Measurements from ENCODE around the gene ACSS3. TPM values are rescaled to one million over a fixed set of nuclear protein-coding genes. Genes with fewer than 3 reads are reported as not detected.

The ACSS3 gene
- total RNA-seq, 1 donor, result 22.4 TPM

DNA sequence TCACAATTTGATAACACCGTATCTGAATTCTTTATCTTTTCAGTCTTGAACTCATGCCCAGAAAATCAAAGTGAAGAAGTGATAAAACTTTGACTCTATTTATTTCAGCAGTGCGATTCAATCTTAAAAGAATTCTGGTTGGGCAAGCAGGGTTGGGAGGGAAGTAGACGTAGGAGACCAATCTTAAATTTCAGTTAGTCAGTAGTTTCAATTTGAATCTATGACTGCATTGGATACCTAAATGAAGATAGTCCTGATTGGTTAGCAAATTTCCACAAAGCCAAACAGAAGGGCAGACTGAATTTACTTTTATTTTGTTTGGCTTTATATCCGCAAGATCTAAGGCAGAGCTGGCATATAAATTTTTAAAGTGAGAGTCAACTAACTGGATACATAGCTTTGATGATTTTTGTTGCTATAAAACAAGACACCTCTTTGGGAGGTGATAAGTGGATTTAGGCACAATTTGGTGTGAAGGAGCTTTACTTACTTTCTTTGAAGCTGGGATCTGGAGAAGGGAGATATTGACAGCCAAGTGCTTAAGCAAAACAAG, 2.6 kb downstream of the ACSS3 start:
- Histone ChIP-seq H2AFZ (ENCODE audit: low read length) (peak overlapping the region; percentile 74), H3K27me3 (ENCODE audit: insufficient read depth, low read length) (no peaks in the 10 kb centered on the region), H3K4me1 (ENCODE audit: insufficient read depth, low read length) (peaks cover 25% of the 10 kb centered on the region), H4K20me1 (ENCODE audit: insufficient read depth, low read length) (peaks cover 3% of the 10 kb centered on the region), H3K36me3 (ENCODE audit: insufficient read depth, low read length) (no peaks in the 10 kb centered on the region), H3K79me2 (ENCODE audit: insufficient read depth, low read length) (peaks cover 46% of the 10 kb centered on the region), H3K4me2 (ENCODE audit: insufficient read depth, low read length) (peak overlapping the region; percentile 97), H3K27ac (ENCODE audit: low read depth, low read length) (peak overlapping the region; percentile 58), H3K4me3 (ENCODE audit: insufficient read depth, low read length) (peak overlapping the region; percentile 84), H3K9me3 (ENCODE audit: low read depth, low read length) (no peaks in the 10 kb centered on the region)
- DNase-seq (ENCODE audit: insufficient read length, low spot score, missing footprints), result peak; percentile 41
- TF ChIP-seq, protein P1, sequence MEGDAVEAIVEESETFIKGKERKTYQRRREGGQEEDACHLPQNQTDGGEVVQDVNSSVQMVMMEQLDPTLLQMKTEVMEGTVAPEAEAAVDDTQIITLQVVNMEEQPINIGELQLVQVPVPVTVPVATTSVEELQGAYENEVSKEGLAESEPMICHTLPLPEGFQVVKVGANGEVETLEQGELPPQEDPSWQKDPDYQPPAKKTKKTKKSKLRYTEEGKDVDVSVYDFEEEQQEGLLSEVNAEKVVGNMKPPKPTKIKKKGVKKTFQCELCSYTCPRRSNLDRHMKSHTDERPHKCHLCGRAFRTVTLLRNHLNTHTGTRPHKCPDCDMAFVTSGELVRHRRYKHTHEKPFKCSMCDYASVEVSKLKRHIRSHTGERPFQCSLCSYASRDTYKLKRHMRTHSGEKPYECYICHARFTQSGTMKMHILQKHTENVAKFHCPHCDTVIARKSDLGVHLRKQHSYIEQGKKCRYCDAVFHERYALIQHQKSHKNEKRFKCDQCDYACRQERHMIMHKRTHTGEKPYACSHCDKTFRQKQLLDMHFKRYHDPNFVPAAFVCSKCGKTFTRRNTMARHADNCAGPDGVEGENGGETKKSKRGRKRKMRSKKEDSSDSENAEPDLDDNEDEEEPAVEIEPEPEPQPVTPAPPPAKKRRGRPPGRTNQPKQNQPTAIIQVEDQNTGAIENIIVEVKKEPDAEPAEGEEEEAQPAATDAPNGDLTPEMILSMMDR (IDR thresholded peaks at IDR 0.05; ENCODE audit: extremely low read depth, low read depth, low read length), result no peak

DNA sequence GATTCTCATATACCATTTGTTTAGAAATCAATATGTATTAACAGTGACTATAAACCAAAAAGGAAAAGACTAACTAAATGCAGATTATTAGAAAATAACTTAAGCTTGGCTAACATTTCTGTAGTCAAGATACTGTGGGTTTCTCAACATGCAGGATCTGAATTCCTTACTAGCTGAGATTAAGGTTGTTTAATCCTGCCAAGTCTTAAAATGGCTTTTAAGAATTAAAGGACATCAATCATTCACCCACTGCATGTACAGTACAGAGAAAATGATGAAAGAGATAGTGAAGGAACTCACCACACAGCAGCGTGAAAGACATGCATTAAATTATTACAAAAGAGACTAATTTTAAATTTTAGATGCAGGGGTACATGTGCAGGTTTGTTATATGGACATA, 3.8 kb downstream of the ACSS3 start:
- no peak for DNase-seq (ENCODE audit: insufficient read length, low spot score, missing footprints)

DNA sequence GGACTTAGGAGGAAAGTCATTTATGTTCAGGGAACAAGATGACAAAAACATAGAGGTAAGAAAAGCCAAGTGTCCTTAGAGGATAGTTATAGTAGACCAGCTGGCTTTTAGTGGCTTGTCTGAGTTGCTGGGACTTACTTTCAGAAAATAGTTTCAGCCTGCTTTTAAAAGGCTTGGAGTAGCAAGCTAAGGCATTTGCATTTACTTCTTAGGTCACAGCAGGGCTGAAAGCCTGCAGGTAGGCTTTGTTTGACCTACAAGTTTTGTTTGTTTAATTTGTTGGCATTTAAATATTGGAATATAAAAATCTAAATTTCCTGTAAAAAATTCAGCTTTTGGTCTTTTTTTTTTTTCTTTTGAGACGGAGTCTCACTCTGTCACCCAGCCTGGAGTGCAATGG, 5.1 kb downstream of the ACSS3 start:
- Histone ChIP-seq H3K4me2 (ENCODE audit: insufficient read depth, low read length) (no peak overlapping the region), H3K79me2 (ENCODE audit: insufficient read depth, low read length) (peaks cover 51% of the 10 kb centered on the region), H3K27me3 (ENCODE audit: insufficient read depth, low read length) (no peaks in the 10 kb centered on the region), H3K36me3 (ENCODE audit: insufficient read depth, low read length) (no peaks in the 10 kb centered on the region), H2AFZ (ENCODE audit: low read length) (no peak overlapping the region), H4K20me1 (ENCODE audit: insufficient read depth, low read length) (peaks cover 3% of the 10 kb centered on the region), H3K4me1 (ENCODE audit: insufficient read depth, low read length) (peaks cover 25% of the 10 kb centered on the region), H3K4me3 (ENCODE audit: insufficient read depth, low read length) (no peak overlapping the region), H3K27ac (ENCODE audit: low read depth, low read length) (no peak overlapping the region), H3K9me3 (ENCODE audit: low read depth, low read length) (no peaks in the 10 kb centered on the region)
- no peak for DNase-seq (ENCODE audit: insufficient read length, low spot score, missing footprints)
- TF ChIP-seq, protein P1 (IDR thresholded peaks at IDR 0.05; ENCODE audit: extremely low read depth, low read depth, low read length), result no peak

More for the DNA sequence above, 3.8 kb downstream of the ACSS3 start:
- peaks cover 3% of the 10 kb centered on the region for H4K20me1 ChIP-seq (ENCODE audit: insufficient read depth, low read length)
- no peak overlapping the region for H2AFZ ChIP-seq (ENCODE audit: low read length)
- no peak overlapping the region for H3K4me3 ChIP-seq (ENCODE audit: insufficient read depth, low read length)
- peaks cover 25% of the 10 kb centered on the region for H3K4me1 ChIP-seq (ENCODE audit: insufficient read depth, low read length)
- H3K27ac ChIP-seq (ENCODE audit: low read depth, low read length), result no peak overlapping the region
- no peaks in the 10 kb centered on the region for H3K9me3 ChIP-seq (ENCODE audit: low read depth, low read length)
- H3K36me3 ChIP-seq (ENCODE audit: insufficient read depth, low read length), result no peaks in the 10 kb centered on the region
- H3K79me2 ChIP-seq (ENCODE audit: insufficient read depth, low read length), result peaks cover 46% of the 10 kb centered on the region
- H3K4me2 ChIP-seq (ENCODE audit: insufficient read depth, low read length), result no peak overlapping the region
- H3K27me3 ChIP-seq (ENCODE audit: insufficient read depth, low read length), result no peaks in the 10 kb centered on the region
- TF ChIP-seq, protein P1 (IDR thresholded peaks at IDR 0.05; ENCODE audit: extremely low read depth, low read depth, low read length), result no peak

DNA sequence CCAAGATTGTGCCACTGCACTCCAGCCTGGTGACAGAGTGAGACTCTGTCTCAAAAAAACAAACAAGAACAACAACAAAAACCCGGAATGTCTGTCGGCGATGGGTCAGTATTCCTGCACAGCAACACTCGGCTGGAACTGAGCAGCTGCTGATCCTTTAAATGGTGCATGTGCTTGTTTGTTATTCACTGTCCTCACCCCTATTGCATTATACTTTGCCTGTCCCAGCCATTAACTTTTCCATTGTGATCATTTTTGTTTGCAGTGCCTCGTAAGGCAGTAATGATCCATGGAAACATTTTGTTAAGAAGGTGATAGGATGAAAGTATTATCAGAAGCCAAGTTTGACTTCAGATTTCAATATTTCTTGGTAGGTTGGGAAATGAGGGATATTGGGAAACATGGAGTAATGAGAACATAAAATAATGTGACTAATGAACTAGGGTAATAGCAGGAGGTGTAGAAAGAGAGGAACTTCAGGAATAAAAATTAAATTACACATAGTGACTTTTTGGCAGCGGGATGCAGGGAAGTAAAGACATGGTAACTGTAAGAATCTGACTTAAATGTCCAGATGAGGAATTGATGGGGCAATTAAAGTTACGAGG, 6.1 kb downstream of the ACSS3 start:
- DNase-seq (ENCODE audit: insufficient read length, low spot score, missing footprints), result no peak
- no peak overlapping the region for H3K27ac ChIP-seq (ENCODE audit: low read depth, low read length)
- H3K4me3 ChIP-seq (ENCODE audit: insufficient read depth, low read length), result no peak overlapping the region
- H3K79me2 ChIP-seq (ENCODE audit: insufficient read depth, low read length), result peaks cover 44% of the 10 kb centered on the region
- H3K36me3 ChIP-seq (ENCODE audit: insufficient read depth, low read length), result no peaks in the 10 kb centered on the region
- H3K27me3 ChIP-seq (ENCODE audit: insufficient read depth, low read length), result no peaks in the 10 kb centered on the region
- no peak overlapping the region for H3K4me2 ChIP-seq (ENCODE audit: insufficient read depth, low read length)
- TF ChIP-seq, protein P1 (IDR thresholded peaks at IDR 0.05; ENCODE audit: extremely low read depth, low read depth, low read length), result no peak
- peaks cover 19% of the 10 kb centered on the region for H3K4me1 ChIP-seq (ENCODE audit: insufficient read depth, low read length)
- no peak overlapping the region for H2AFZ ChIP-seq (ENCODE audit: low read length)
- peaks cover 3% of the 10 kb centered on the region for H4K20me1 ChIP-seq (ENCODE audit: insufficient read depth, low read length)
- no peaks in the 10 kb centered on the region for H3K9me3 ChIP-seq (ENCODE audit: low read depth, low read length)

Measured in osteoblast (primary cell).